WI38 (cell line): ENCODE results near the gene UCN.
"Not testable (repeated sequence)": the region's sequence is repeated elsewhere in the genome, so short reads cannot be mapped to it uniquely, and the experiment has no call there.

Experiments used
- H3K4me3 ChIP-seq: 2 replicates; pipeline ENCODE4 v1.5.1; 2011; ENCODE audit warnings: low read depth, mild to moderate bottlenecking, control low read depth, low read length
- TF ChIP-seq, protein P1 (sequence below): IDR thresholded peaks from 2 replicates; pipeline ENCODE4 v1.5.1; 2012; ENCODE audit warnings: low read depth, mild to moderate bottlenecking, control low read depth, low read length

UCN gene

DNA sequence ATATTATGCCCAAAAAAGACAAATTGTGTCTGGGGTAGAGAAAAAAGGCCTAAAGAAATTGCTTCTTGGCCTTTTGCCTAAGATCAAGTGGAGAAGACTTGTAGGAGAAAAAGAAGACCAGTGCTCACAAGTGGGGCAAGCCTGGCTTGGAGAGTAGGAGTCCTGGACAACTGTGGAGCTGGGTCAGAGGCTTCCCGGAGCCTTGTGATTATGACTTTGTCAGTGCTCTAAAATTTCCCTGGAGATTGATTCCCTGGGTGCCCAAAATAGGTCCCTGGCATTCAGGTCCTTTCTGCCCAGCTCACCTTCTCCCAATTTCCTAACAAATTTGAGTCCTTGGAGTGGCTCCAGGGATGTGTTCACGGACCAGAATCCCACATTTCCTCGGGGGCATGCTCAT lies 26.8 kb downstream of the UCN start:
- TF ChIP-seq, protein P1, sequence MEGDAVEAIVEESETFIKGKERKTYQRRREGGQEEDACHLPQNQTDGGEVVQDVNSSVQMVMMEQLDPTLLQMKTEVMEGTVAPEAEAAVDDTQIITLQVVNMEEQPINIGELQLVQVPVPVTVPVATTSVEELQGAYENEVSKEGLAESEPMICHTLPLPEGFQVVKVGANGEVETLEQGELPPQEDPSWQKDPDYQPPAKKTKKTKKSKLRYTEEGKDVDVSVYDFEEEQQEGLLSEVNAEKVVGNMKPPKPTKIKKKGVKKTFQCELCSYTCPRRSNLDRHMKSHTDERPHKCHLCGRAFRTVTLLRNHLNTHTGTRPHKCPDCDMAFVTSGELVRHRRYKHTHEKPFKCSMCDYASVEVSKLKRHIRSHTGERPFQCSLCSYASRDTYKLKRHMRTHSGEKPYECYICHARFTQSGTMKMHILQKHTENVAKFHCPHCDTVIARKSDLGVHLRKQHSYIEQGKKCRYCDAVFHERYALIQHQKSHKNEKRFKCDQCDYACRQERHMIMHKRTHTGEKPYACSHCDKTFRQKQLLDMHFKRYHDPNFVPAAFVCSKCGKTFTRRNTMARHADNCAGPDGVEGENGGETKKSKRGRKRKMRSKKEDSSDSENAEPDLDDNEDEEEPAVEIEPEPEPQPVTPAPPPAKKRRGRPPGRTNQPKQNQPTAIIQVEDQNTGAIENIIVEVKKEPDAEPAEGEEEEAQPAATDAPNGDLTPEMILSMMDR: no peak
- no peak overlapping the region for H3K4me3 ChIP-seq

- TF ChIP-seq, protein P1: no peak
- no peak overlapping the region for H3K4me3 ChIP-seq
Measured at GRCh38 chr2:27280826-27281225, 27.4 kb downstream of the UCN start.

- TF ChIP-seq, protein P1: no peak
- H3K4me3 ChIP-seq: no peak overlapping the region
Measured at GRCh38 chr2:27278010-27278409, 30.2 kb downstream of the UCN start.

DNA sequence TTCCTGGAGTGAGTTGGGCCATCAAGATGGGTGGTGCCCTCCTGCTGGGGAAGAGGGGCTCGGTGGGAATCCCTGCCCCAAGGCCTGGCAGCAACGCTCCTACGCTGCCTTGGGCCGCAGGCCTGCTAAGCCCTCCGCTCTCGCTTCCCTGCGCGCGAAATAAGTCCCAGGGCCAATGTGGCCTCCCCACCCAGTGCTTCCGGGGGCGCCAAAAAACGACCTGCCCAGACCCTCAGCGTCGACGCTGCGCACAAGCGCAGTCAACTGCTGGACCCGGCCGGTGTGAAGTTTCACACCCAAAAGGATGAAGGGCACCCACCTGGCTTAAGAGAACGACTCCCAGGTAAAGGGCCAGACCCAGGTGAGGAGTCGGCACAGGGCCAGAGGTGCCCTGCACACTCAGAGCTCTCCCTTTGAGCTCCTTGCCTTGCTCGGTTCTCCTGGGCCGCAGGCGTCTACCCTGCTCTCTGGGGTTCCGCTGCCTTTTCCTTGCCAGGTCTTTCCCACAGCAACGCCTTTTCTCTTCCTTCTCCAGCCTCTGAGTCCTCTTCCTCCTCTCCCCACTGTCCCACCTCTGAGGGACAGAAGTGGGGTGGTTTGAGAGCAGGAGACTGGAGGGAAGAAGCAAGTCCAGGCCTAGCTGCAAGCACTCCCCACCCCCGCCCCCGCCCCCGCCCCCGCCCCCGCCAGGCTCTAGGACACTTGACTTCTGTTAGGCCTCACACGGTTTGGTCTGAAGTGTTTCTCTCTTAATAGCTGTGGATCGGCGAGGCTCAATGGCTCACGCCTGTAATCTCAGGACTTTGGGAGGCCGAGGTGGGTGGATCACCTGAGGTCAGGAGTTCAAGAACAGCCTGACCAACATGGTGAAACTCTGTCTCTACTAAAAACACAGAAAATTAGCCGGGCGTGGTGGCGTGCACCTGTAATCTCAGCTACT lies 32.8 kb downstream of the UCN start, which contains the start of gene DNAJC5G:
Gene DNAJC5G (plus strand): TSS at position 223 of the 940 bp plus-strand sequence. CDS start 1,296 bp downstream, outside the sequence.
- H3K4me3 ChIP-seq: no peak within 1 kb of the TSS
- TF ChIP-seq, protein P1: no peak

- H3K4me3 ChIP-seq: not testable (repeated sequence)
Measured at GRCh38 chr2:27272537-27273522, 35.4 kb downstream of the UCN start.

- TF ChIP-seq, protein P1: no peak
- H3K4me3 ChIP-seq: no peak overlapping the region
Measured at GRCh38 chr2:27271631-27272340, 36.5 kb downstream of the UCN start.

DNA sequence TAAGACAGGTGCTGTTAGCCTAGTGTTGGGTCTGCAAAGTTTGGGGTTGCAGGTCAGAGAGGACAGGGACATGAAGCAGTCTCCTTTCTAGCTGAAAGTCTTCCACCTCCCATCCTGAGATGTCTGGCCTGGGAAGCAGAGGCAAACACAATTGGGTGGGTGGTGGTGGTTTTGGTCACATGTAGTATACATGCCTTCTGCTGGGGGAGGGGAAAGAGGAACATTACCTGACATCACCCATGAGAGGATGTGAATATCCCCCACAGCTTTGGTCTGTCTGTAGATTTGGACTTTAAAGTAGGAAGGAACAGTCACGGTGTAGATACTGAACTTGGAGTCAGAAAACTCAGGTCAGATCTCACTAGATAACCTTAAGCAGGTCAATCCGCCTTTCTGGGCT lies 37.6 kb downstream of the UCN start:
- H3K4me3 ChIP-seq: no peak overlapping the region
- TF ChIP-seq, protein P1: no peak
